ENCODE results near the gene CLTC. TPM values are rescaled to one million over a fixed set of nuclear protein-coding genes. Genes with fewer than 3 reads are reported as not detected.

The CLTC gene
- total RNA-seq, 1 experiment from 2014 or later = 269 TPM

DNA sequence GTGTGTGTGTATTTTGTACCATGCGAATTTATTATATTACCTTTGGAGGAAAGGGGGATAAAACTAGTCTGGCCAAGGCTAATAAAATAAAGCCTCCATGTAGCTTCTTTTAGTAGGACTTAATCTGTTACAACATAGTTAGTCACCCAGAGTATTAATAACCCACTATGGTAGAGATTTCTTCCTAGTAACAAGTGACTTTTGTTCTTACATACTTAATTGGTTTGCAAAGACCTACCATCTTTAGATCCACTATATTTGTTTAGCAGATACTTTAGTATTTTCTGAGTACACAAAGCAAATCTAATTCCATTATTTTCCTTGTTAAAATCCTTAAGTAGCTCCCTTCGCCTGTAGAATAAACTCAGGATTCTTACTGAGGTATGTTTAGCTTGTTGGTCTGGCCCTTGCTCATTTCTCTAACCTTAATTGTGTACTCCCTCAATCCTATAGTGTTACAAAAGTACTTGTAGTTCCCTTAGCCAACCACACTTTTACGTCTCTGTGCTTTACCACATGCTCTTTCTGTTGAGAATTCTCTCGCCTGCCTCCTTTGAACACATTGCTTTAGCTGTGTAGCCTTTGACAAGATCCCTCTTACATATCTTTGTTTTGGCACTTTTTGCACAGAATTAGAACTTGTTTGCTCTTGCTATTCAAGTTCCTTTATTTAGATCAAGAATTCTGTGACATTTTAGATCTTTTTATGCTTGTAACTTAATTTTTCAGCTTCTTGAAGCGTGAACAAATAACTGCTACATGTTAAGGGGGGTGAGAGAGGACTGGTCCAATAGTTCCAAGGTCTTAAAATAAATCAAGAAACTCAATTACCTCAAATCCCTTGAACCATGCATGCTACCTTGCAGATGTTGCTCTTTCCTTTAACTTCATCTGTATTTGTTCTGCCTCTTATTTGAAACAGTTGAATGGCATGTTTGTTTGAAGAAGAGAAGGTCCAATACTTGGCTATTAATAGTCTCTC is 23.8 kb downstream of the CLTC start:
- Histone ChIP-seq H4K20me1 (ENCODE audit: low read length) (peaks cover 89% of the 10 kb centered on the region), H3K27ac (ENCODE audit: low read length) (peak overlapping the region; percentile 24), H3F3A (ENCODE audit: low read length, unreplicated experiment) (no peaks in the 10 kb centered on the region), H3K36me3 (ENCODE audit: low read depth, low read length) (peaks cover 50% of the 10 kb centered on the region), H3K4me1 (ENCODE audit: insufficient read depth, low read length) (peaks cover 43% of the 10 kb centered on the region), H3K9ac (ENCODE audit: low read length) (no peak overlapping the region), H3K9me3 (ENCODE audit: low read length) (no peaks in the 10 kb centered on the region), H3K4me2 (ENCODE audit: low read length) (peak overlapping the region; percentile 65), H3K27me3 (ENCODE audit: low read length) (no peaks in the 10 kb centered on the region), H2AFZ (ENCODE audit: low read length) (no peak overlapping the region), H3K4me3 (ENCODE audit: low read length) (no peak overlapping the region), H3K9me2 (replicated peaks; ENCODE audit: low read length) (no peaks in the 10 kb centered on the region), H3K79me2 (ENCODE audit: low read length) (peaks cover 100% of the 10 kb centered on the region)
- ATAC-seq (peak; percentile 61), DNase-seq (peak; percentile 63)
- no TSS peak for BruUV-seq (replicated peaks)
- intact Hi-C loops (cut with micrococcal nuclease) = no loop called here
- ChIA-PET CTCF (no interaction called here), POLR2A (ENCODE audit: unreplicated experiment) (interaction anchor here (1.0 kb wide), 1 partner anchor 140 kb away, joined by 9 read pairs; no protein-coding TSS in a partner anchor)
- no peak for TF ChIP-seq EZH2 (IDR thresholded peaks at IDR 0.05; ENCODE audit: low read length, unreplicated experiment)
- TF ChIP-seq CTCF (conservative IDR thresholded peaks at IDR 0.05; ENCODE audit: low read depth, low read length) = no peak
- no peak for TF ChIP-seq EZH2phosphoT487 (IDR thresholded peaks at IDR 0.05; ENCODE audit: borderline replicate concordance, low read length)

GRCh38 chr17:59647288-59647687 is 27.6 kb downstream of the CLTC start:
- DNase-seq = no peak
- Histone ChIP-seq H3K36me3 (ENCODE audit: low read depth, low read length) (peaks cover 84% of the 10 kb centered on the region), H3K9me3 (ENCODE audit: low read length) (no peaks in the 10 kb centered on the region), H3K9ac (ENCODE audit: low read length) (no peak overlapping the region), H3K79me2 (ENCODE audit: low read length) (peaks cover 96% of the 10 kb centered on the region), H4K20me1 (ENCODE audit: low read length) (peaks cover 87% of the 10 kb centered on the region), H3K4me2 (ENCODE audit: low read length) (no peak overlapping the region), H2AFZ (ENCODE audit: low read length) (no peak overlapping the region), H3K9me2 (replicated peaks; ENCODE audit: low read length) (no peaks in the 10 kb centered on the region), H3K4me1 (ENCODE audit: insufficient read depth, low read length) (peaks cover 38% of the 10 kb centered on the region), H3K4me3 (ENCODE audit: low read length) (no peak overlapping the region), H3K27ac (ENCODE audit: low read length) (no peak overlapping the region), H3K27me3 (ENCODE audit: low read length) (no peaks in the 10 kb centered on the region), H3F3A (ENCODE audit: low read length, unreplicated experiment) (peaks cover 5% of the 10 kb centered on the region)
- CTCF ChIA-PET = no interaction called here
- intact Hi-C loops (cut with micrococcal nuclease) = no loop called here
- TF ChIP-seq CTCF (conservative IDR thresholded peaks at IDR 0.05; ENCODE audit: low read depth, low read length) = no peak
- TF ChIP-seq EZH2phosphoT487 (IDR thresholded peaks at IDR 0.05; ENCODE audit: borderline replicate concordance, low read length) = no peak
- no peak for TF ChIP-seq EZH2 (IDR thresholded peaks at IDR 0.05; ENCODE audit: low read length, unreplicated experiment)
- POLR2A ChIA-PET (ENCODE audit: unreplicated experiment) = no interaction called here
- no TSS peak for BruUV-seq (replicated peaks)
- ATAC-seq = no peak

DNA sequence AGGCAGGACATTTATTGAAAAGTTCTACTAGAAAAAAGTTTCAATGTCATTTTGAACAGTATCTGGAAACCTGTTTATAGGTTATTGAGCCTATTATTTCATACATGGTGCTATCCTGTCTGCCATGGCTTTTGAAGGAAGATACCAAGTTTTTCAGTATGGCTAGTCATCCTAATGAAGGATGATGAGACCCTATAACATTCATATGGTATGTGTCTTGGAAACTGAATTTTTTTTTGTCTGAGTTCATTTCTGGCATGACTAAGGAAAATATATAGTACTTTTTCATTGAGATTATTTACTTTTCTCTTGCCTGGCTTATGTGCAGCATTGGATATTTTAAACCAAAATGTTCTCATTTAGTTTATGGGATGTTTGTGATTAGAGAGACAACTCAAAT is 30.2 kb downstream of the CLTC start:
- H3K4me3 ChIP-seq (ENCODE audit: low read length) = no peak overlapping the region
- H3K9me3 ChIP-seq (ENCODE audit: low read length) = no peaks in the 10 kb centered on the region
- DNase-seq (no peak), ATAC-seq (peak; percentile 16)
- H3K27ac ChIP-seq (ENCODE audit: low read length) = no peak overlapping the region
- no peak overlapping the region for H2AFZ ChIP-seq (ENCODE audit: low read length)
- intact Hi-C loops (cut with micrococcal nuclease) = no loop called here
- BruUV-seq (replicated peaks) = no TSS peak
- H3K9me2 ChIP-seq (replicated peaks; ENCODE audit: low read length) = no peaks in the 10 kb centered on the region
- no peak overlapping the region for H3K9ac ChIP-seq (ENCODE audit: low read length)
- no peak overlapping the region for H3K4me2 ChIP-seq (ENCODE audit: low read length)
- no peaks in the 10 kb centered on the region for H3K27me3 ChIP-seq (ENCODE audit: low read length)
- POLR2A ChIA-PET (ENCODE audit: unreplicated experiment) = interaction anchor here (0.7 kb wide), 1 partner anchor 18 kb away, joined by 5 read pairs; no protein-coding TSS in a partner anchor
- H4K20me1 ChIP-seq (ENCODE audit: low read length) = peaks cover 69% of the 10 kb centered on the region
- H3K36me3 ChIP-seq (ENCODE audit: low read depth, low read length) = peaks cover 88% of the 10 kb centered on the region
- peaks cover 79% of the 10 kb centered on the region for H3K79me2 ChIP-seq (ENCODE audit: low read length)
- no peak for TF ChIP-seq EZH2phosphoT487 (IDR thresholded peaks at IDR 0.05; ENCODE audit: borderline replicate concordance, low read length)
- TF ChIP-seq EZH2 (IDR thresholded peaks at IDR 0.05; ENCODE audit: low read length, unreplicated experiment) = no peak
- TF ChIP-seq CTCF (conservative IDR thresholded peaks at IDR 0.05; ENCODE audit: low read depth, low read length) = no peak
- CTCF ChIA-PET = no interaction called here
- peaks cover 23% of the 10 kb centered on the region for H3K4me1 ChIP-seq (ENCODE audit: insufficient read depth, low read length)
- peaks cover 8% of the 10 kb centered on the region for H3F3A ChIP-seq (ENCODE audit: low read length, unreplicated experiment)

Data from PC-3 (cell line).